H9 (cell line): ENCODE measurements around the gene GET4. TPM values are rescaled to one million over a fixed set of nuclear protein-coding genes. Genes with fewer than 3 reads are reported as not detected.
A peak's percentile ranks its signal among the peaks of the same experiment; 100 is the strongest.

Source experiments
- DNase-seq: peaks from one replicate; pipeline ENCODE4 v3.0.0-alpha.2; 2017
- H2AFZ ChIP-seq: one replicate; pipeline ENCODE4 v1.6.1; 2013; ENCODE audit warnings: mild to moderate bottlenecking, low read length, control low read depth, moderate library complexity
- H2AK5ac ChIP-seq: 2 replicates; pipeline ENCODE4 v1.6.1; 2013; ENCODE audit warnings: low read length, control low read depth, mixed read lengths; ENCODE audit not compliant: insufficient read length
- H2BK120ac ChIP-seq: one replicate; pipeline ENCODE4 v1.6.1; 2013; ENCODE audit warnings: low read depth, mild to moderate bottlenecking, low read length, control low read depth, inconsistent platforms; ENCODE audit not compliant: poor library complexity, severe bottlenecking
- H2BK12ac ChIP-seq: 2 replicates; pipeline ENCODE4 v1.6.1; 2013; ENCODE audit warnings: low read length, control low read depth, mixed read lengths, low read depth; ENCODE audit not compliant: insufficient read length
- H2BK15ac ChIP-seq: 2 replicates; pipeline ENCODE4 v1.6.1; 2013; ENCODE audit warnings: low read depth, low read length, control low read depth
- H2BK20ac ChIP-seq: one replicate; pipeline ENCODE4 v1.6.1; 2013; ENCODE audit warnings: low read depth, mild to moderate bottlenecking, low read length, control low read depth, inconsistent platforms; ENCODE audit not compliant: poor library complexity, severe bottlenecking
- H2BK5ac ChIP-seq: 2 replicates; pipeline ENCODE4 v1.6.1; 2013; ENCODE audit warnings: low read length, control low read depth, mixed read lengths; ENCODE audit not compliant: insufficient read length
- H3K14ac ChIP-seq: 2 replicates; pipeline ENCODE4 v1.6.1; 2013; ENCODE audit warnings: low read length, control low read depth; ENCODE audit not compliant: insufficient read depth
- H3K18ac ChIP-seq: 2 replicates; pipeline ENCODE4 v1.6.1; 2013; ENCODE audit warnings: low read depth, mild to moderate bottlenecking, mixed read lengths, low read length, control low read depth; ENCODE audit not compliant: insufficient read length
- H3K23ac ChIP-seq: 2 replicates; pipeline ENCODE4 v1.6.1; 2013; ENCODE audit warnings: low read length, control low read depth, mixed read lengths, low read depth; ENCODE audit not compliant: insufficient read length
- H3K23me2 ChIP-seq: 2 replicates; pipeline ENCODE4 v1.6.1; 2013; ENCODE audit warnings: low read depth, mild to moderate bottlenecking, mixed read lengths, low read length, control low read depth; ENCODE audit not compliant: insufficient read length, poor library complexity, severe bottlenecking
- H3K27ac ChIP-seq: 2 replicates; pipeline ENCODE4 v1.5.1; 2013; ENCODE audit warnings: low read length, control low read depth, mixed read lengths, low read depth; ENCODE audit not compliant: insufficient read length
- H3K27me3 ChIP-seq: 2 replicates; pipeline ENCODE4 v1.6.1; 2013; ENCODE audit warnings: low read length, control low read depth, inconsistent platforms; ENCODE audit not compliant: insufficient read depth
- H3K4ac ChIP-seq: 2 replicates; pipeline ENCODE4 v1.6.1; 2013; ENCODE audit warnings: low read depth, mild to moderate bottlenecking, control low read depth, inconsistent platforms, low read length, moderate library complexity
- H3K4me1 ChIP-seq: 2 replicates; pipeline ENCODE4 v1.6.1; 2013; ENCODE audit warnings: low read length, control low read depth, inconsistent platforms; ENCODE audit not compliant: insufficient read depth
- H3K4me2 ChIP-seq: 2 replicates; pipeline ENCODE4 v1.6.1; 2013; ENCODE audit warnings: low read length, control low read depth, mixed read lengths; ENCODE audit not compliant: insufficient read length, insufficient read depth
- H3K56ac ChIP-seq: 2 replicates; pipeline ENCODE4 v1.6.1; 2013; ENCODE audit warnings: low read depth, mild to moderate bottlenecking, mixed read lengths, low read length, control low read depth; ENCODE audit not compliant: insufficient read length
- H3K79me1 ChIP-seq: 2 replicates; pipeline ENCODE4 v1.6.1; 2013; ENCODE audit warnings: low read depth, mild to moderate bottlenecking, moderate library complexity, low read length, control low read depth, inconsistent platforms; ENCODE audit not compliant: insufficient read depth, poor library complexity, severe bottlenecking
- H3K79me2 ChIP-seq: 2 replicates; pipeline ENCODE4 v1.6.1; 2013; ENCODE audit warnings: low read length, control low read depth, inconsistent platforms; ENCODE audit not compliant: insufficient read depth
- H3K9ac ChIP-seq: 2 replicates; pipeline ENCODE4 v1.6.1; 2013; ENCODE audit warnings: low read length, control low read depth, mixed read lengths; ENCODE audit not compliant: insufficient read length; ENCODE audit errors: extremely low read depth
- H3K9me3 ChIP-seq: one replicate; pipeline ENCODE4 v1.6.1; 2013; ENCODE audit warnings: low read depth, low read length, inconsistent platforms; ENCODE audit not compliant: control insufficient read depth
- H3T11ph ChIP-seq: one replicate; pipeline ENCODE4 v1.6.1; 2013; ENCODE audit warnings: mild to moderate bottlenecking, low read length, control low read depth, inconsistent platforms
- H4K20me1 ChIP-seq: one replicate; pipeline ENCODE4 v1.6.1; 2013; ENCODE audit not compliant: control insufficient read depth, insufficient read length, insufficient read depth
- H4K5ac ChIP-seq: 2 replicates; pipeline ENCODE4 v1.6.1; 2013; ENCODE audit warnings: low read depth, mild to moderate bottlenecking, mixed read lengths, low read length, control low read depth; ENCODE audit not compliant: insufficient read length
- H4K8ac ChIP-seq: replicated peaks from 2 replicates; pipeline ENCODE4 v1.6.1; 2013; ENCODE audit warnings: low read length, control low read depth, mixed read lengths, low read depth; ENCODE audit not compliant: insufficient read length
- H4K91ac ChIP-seq: 2 replicates; pipeline ENCODE4 v1.6.1; 2013; ENCODE audit warnings: low read depth, mild to moderate bottlenecking, moderate library complexity, mixed read lengths, low read length, control low read depth; ENCODE audit not compliant: insufficient read length
- H3K27ac Mint-ChIP-seq, 3 experiments: 2 replicates in 2 of 3; 3 replicates in 1 of 3; pipeline ENCODE4 v1.8.0; 2020 to 2021; ENCODE audit warnings: mixed read lengths in 3 of 3, mild to moderate bottlenecking in 1 of 3, moderate library complexity in 1 of 3
- H3K27me3 Mint-ChIP-seq: 2 replicates; pipeline ENCODE4 v1.8.0; 2021; ENCODE audit warnings: low read depth, mild to moderate bottlenecking, moderate library complexity, mixed read lengths
- H3K36me3 Mint-ChIP-seq, 3 experiments: 2 replicates in 2 of 3; 3 replicates in 1 of 3; pipeline ENCODE4 v1.8.0; 2020 to 2021; ENCODE audit warnings: low read depth in 3 of 3, mixed read lengths in 3 of 3; ENCODE audit not compliant: insufficient read depth in 1 of 3
- H3K4me1 Mint-ChIP-seq, 2 experiments: 2 replicates each; pipeline ENCODE4 v1.8.0; 2020; ENCODE audit warnings: mixed read lengths in 2 of 2
- H3K4me3 Mint-ChIP-seq, 2 experiments: 2 replicates in 1 of 2; 3 replicates in 1 of 2; pipeline ENCODE4 v1.8.0; 2020 to 2021; ENCODE audit warnings: mild to moderate bottlenecking in 2 of 2, mixed read lengths in 2 of 2, moderate library complexity in 1 of 2
- H3K9me3 Mint-ChIP-seq, 2 experiments: 2 replicates in 1 of 2; 3 replicates in 1 of 2; pipeline ENCODE4 v1.8.0; 2020; ENCODE audit warnings: mild to moderate bottlenecking in 2 of 2, mixed read lengths in 2 of 2, moderate library complexity in 1 of 2
- CTCF ChIP-seq: fragments of 200-600 bp; sonication (generic); conservative IDR thresholded peaks from 3 replicates; pipeline ENCODE4 v1.8.0; 2021; ENCODE audit warnings: antibody characterized with exemption, mild to moderate bottlenecking
- WGBS: extraction: QIAGEN DNeasy Blood & Tissue Kit; methylation state at CpG from one replicate; pipeline ENCODE4 v1.1.7; 2013; ENCODE audit warnings: missing lambda C conversion rate, low lambda C conversion rate, mixed read lengths; ENCODE audit not compliant: insufficient read length; ENCODE audit errors: extremely low coverage; 5-methylcytosine and 5-hydroxymethylcytosine counted together
- total RNA-seq: library from RNA; stranded (reverse); gene quantifications from 2 replicates; pipeline ENCODE4 v1.2.1, GENCODE V29; 2021

The GET4 gene
- total RNA-seq, 1 experiment from 2014 or later: 70.2 TPM

DNA sequence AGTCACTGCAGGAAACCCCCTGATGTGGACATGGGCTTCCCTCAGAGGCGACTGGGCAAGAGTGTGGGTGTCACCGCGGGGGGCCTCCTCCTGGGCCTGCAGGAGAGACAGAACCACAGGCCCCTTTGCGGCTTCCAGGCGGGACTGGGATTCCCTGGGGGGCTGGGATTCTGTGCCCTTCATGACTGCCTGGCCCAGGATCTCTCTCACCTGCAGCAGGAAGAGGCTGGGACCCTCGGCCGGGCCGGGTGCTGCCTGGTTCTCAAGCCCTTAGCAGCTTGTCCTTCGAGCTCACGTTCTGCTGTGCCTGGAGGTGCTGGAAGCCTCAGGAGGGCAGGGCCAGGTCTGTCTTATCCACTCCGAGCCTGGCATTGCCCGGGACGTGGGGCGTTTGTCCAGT lies 32.3 kb upstream of the GET4 start:
- Histone ChIP-seq H3K79me1 (no peaks in the 10 kb centered on the region), H2AFZ (no peak overlapping the region), H3K27ac (no peak overlapping the region), H3K79me2 (no peaks in the 10 kb centered on the region; the same call in 1 of the 2 replicates), H2BK5ac (no peak overlapping the region), H3K18ac (no peak overlapping the region), H2BK20ac (no peak overlapping the region), H3K4me1 (no peaks in the 10 kb centered on the region), H3K23ac (no peak overlapping the region), H2AK5ac (no peak overlapping the region), H3K14ac (no peak overlapping the region), H4K5ac (no peak overlapping the region), H4K91ac (no peak overlapping the region), H3K9ac (no peak overlapping the region), H3T11ph (no peak overlapping the region), H3K9me3 (no peaks in the 10 kb centered on the region), H2BK120ac (no peak overlapping the region), H2BK15ac (no peak overlapping the region), H3K4ac (no peak overlapping the region), H2BK12ac (no peak overlapping the region), H3K27me3 (no peaks in the 10 kb centered on the region), H3K23me2 (no peaks in the 10 kb centered on the region), H4K20me1 (no peaks in the 10 kb centered on the region), H3K4me2 (no peak overlapping the region), H3K56ac (no peak overlapping the region), H4K8ac (no peak overlapping the region)
- Mint-ChIP-seq H3K36me3 (peaks cover 62 to 84% (median 74%) of the 10 kb centered on the region in 3 experiments), H3K4me1 (peaks cover 0 to 4% of the 10 kb centered on the region in 2 experiments; a peak in 1 of 4 replicates), H3K27me3 (no peaks in the 10 kb centered on the region), H3K4me3 (no peak overlapping the region), H3K9me3 (peaks cover 3 to 7% of the 10 kb centered on the region in 2 experiments; a peak in 3 of 5 replicates), H3K27ac (peak overlapping the region in 1 of 3 experiments; percentile 83; a peak in 1 of 7 replicates)
- no CpG with 5 or more reads among the region's 14 CpGs for WGBS
- TF ChIP-seq CTCF: no peak
- DNase-seq: no peak
